ENCODE results near the gene HERPUD2.

HERPUD2 gene

GRCh38 chr7:35604595-35604994 is 90.3 kb downstream of the HERPUD2 start:
- H3K27me3 Mint-ChIP-seq (ENCODE audit: low read depth, poor library complexity): peaks cover 12% of the 10 kb centered on the region
- no peak overlapping the region for H3K27ac Mint-ChIP-seq
- H3K4me3 Mint-ChIP-seq: no peak overlapping the region
- no peak for DNase-seq
- no peaks in the 10 kb centered on the region for H3K9me3 Mint-ChIP-seq
- no peaks in the 10 kb centered on the region for H3K36me3 Mint-ChIP-seq (ENCODE audit: low read depth)
- TF ChIP-seq CTCF (IDR thresholded peaks at IDR 0.05): no peak
- no peaks in the 10 kb centered on the region for H3K4me1 Mint-ChIP-seq

GRCh38 chr7:35599645-35600044 is 95.3 kb downstream of the HERPUD2 start:
- Mint-ChIP-seq H3K4me1 (no peaks in the 10 kb centered on the region), H3K4me3 (no peak overlapping the region), H3K9me3 (no peaks in the 10 kb centered on the region), H3K27ac (no peak overlapping the region), H3K36me3 (ENCODE audit: low read depth) (no peaks in the 10 kb centered on the region), H3K27me3 (ENCODE audit: low read depth, poor library complexity) (peaks cover 6% of the 10 kb centered on the region)
- no peak for TF ChIP-seq CTCF (IDR thresholded peaks at IDR 0.05)
- DNase-seq: no peak

GRCh38 chr7:35599061-35599460 is 95.9 kb downstream of the HERPUD2 start:
- Mint-ChIP-seq H3K4me3 (no peak overlapping the region), H3K27ac (no peak overlapping the region), H3K36me3 (ENCODE audit: low read depth) (no peaks in the 10 kb centered on the region), H3K27me3 (ENCODE audit: low read depth, poor library complexity) (peaks cover 6% of the 10 kb centered on the region), H3K4me1 (no peaks in the 10 kb centered on the region), H3K9me3 (no peaks in the 10 kb centered on the region)
- no peak for TF ChIP-seq CTCF (IDR thresholded peaks at IDR 0.05)
- DNase-seq: no peak

GRCh38 chr7:35596061-35596460 is 98.9 kb downstream of the HERPUD2 start:
- Mint-ChIP-seq H3K36me3 (ENCODE audit: low read depth) (no peaks in the 10 kb centered on the region), H3K4me1 (no peaks in the 10 kb centered on the region), H3K9me3 (no peaks in the 10 kb centered on the region), H3K27ac (no peak overlapping the region), H3K4me3 (no peak overlapping the region), H3K27me3 (ENCODE audit: low read depth, poor library complexity) (peaks cover 10% of the 10 kb centered on the region)
- no peak for DNase-seq
- no peak for TF ChIP-seq CTCF (IDR thresholded peaks at IDR 0.05)

- H3K4me3 Mint-ChIP-seq: no peak overlapping the region
- H3K9me3 Mint-ChIP-seq: no peaks in the 10 kb centered on the region
- H3K4me1 Mint-ChIP-seq: no peaks in the 10 kb centered on the region
- no peak overlapping the region for H3K27ac Mint-ChIP-seq
- H3K27me3 Mint-ChIP-seq (ENCODE audit: low read depth, poor library complexity): peaks cover 7% of the 10 kb centered on the region
- peak; percentile 23 for DNase-seq
- H3K36me3 Mint-ChIP-seq (ENCODE audit: low read depth): no peaks in the 10 kb centered on the region
- TF ChIP-seq CTCF (IDR thresholded peaks at IDR 0.05): peak; percentile 31
Measured at GRCh38 chr7:35593899-35594298, 101.0 kb downstream of the HERPUD2 start.

- H3K4me1 Mint-ChIP-seq: no peaks in the 10 kb centered on the region
- H3K4me3 Mint-ChIP-seq: no peak overlapping the region
- H3K36me3 Mint-ChIP-seq (ENCODE audit: low read depth): no peaks in the 10 kb centered on the region
- DNase-seq: no peak
- H3K9me3 Mint-ChIP-seq: no peaks in the 10 kb centered on the region
- no peak for TF ChIP-seq CTCF (IDR thresholded peaks at IDR 0.05)
- peaks cover 15% of the 10 kb centered on the region for H3K27me3 Mint-ChIP-seq (ENCODE audit: low read depth, poor library complexity)
- no peak overlapping the region for H3K27ac Mint-ChIP-seq
Measured at GRCh38 chr7:35588647-35589046, 106.3 kb downstream of the HERPUD2 start.

All from nephron progenitor cell (in vitro differentiated cells).